WTC11 (cell line): ENCODE data around the gene STX12.

Experiments used
- CREM ChIP-seq: sonication (generic); formaldehyde crosslinking; IDR thresholded peaks from 2 replicates; pipeline ENCODE4 v1.8.1; 2022; ENCODE audit warnings: mild to moderate bottlenecking, missing genetic modification reagents, moderate library complexity
- CTCF ChIP-seq: fragments of 200-600 bp; IDR thresholded peaks from 2 replicates; pipeline ENCODE4 v1.8.0; 2022; ENCODE audit warnings: antibody characterized with exemption
- E2F4 ChIP-seq: sonication (generic); formaldehyde crosslinking; IDR thresholded peaks from 2 replicates; pipeline ENCODE4 v1.8.1; 2022; ENCODE audit warnings: low read depth, mild to moderate bottlenecking, moderate library complexity, missing genetic modification reagents, borderline replicate concordance
- HMGXB4 ChIP-seq: sonication (generic); formaldehyde crosslinking; IDR thresholded peaks from 2 replicates; pipeline ENCODE4 v1.8.1; 2023; ENCODE audit warnings: mild to moderate bottlenecking, moderate library complexity, missing genetic modification reagents
- PRRX2 ChIP-seq: fragments of 250-450 bp; sonication (Bioruptor Pico); IDR thresholded peaks from 2 replicates; pipeline ENCODE4 v1.8.0; 2021; ENCODE audit warnings: mild to moderate bottlenecking
- SP1 ChIP-seq: sonication (generic); formaldehyde crosslinking; conservative IDR thresholded peaks from 2 replicates; pipeline ENCODE4 v1.8.1; 2022; ENCODE audit warnings: missing genetic modification reagents

- no peak for TF ChIP-seq E2F4 (CRISPR knock-in tag)
- TF ChIP-seq CTCF, result no peak
- no peak for TF ChIP-seq HMGXB4 (CRISPR knock-in tag)
- no peak for TF ChIP-seq PRRX2 (CRISPR knock-in tag)
- TF ChIP-seq SP1 (CRISPR knock-in tag), result no peak
- no peak for TF ChIP-seq CREM (CRISPR knock-in tag)
These were observed 48.1 kb upstream of the STX12 start for GRCh38 chr1:27724961-27725373.
